Fibroblast of skin of abdomen (primary cell): ENCODE measurements around the gene FZD10.
A peak's percentile ranks its signal among the peaks of the same experiment; 100 is the strongest.

Source experiments
- DNase-seq: peaks from one replicate; pipeline ENCODE4 v3.0.0-alpha.2; 2013

FZD10 gene

DNA sequence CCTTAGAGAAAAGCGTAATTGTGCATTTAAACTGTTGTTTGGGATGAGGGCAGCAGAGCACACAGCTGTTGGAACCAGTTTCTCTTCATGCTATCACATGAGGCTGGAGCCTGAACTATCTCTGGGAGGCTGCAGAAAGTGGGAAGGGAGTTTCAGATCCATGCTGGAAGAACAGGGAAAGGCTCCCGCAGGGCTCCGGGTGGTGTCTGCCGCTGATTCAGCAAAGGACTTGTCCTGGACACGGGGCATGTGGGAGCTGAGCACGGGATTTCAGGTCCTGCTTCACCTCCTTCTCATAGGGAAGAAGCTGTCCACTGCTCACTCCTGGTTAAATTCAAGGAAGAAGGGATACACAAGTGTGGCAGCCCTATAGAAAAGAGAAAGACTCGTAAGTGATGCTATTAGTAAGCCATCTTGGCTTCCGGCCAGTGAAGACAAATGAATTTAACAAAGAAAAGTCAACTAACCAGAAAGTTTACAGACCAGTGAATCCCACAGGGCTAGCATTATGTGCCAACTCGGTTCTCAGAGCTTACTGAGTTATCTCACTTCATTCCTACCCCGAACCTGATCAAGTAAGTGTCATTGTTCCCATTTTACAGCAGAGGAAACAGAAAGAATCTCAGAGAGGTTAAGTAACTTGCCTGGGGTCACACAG, 6.7 kb upstream of the FZD10 start:
- peak; percentile 6 for DNase-seq

DNA sequence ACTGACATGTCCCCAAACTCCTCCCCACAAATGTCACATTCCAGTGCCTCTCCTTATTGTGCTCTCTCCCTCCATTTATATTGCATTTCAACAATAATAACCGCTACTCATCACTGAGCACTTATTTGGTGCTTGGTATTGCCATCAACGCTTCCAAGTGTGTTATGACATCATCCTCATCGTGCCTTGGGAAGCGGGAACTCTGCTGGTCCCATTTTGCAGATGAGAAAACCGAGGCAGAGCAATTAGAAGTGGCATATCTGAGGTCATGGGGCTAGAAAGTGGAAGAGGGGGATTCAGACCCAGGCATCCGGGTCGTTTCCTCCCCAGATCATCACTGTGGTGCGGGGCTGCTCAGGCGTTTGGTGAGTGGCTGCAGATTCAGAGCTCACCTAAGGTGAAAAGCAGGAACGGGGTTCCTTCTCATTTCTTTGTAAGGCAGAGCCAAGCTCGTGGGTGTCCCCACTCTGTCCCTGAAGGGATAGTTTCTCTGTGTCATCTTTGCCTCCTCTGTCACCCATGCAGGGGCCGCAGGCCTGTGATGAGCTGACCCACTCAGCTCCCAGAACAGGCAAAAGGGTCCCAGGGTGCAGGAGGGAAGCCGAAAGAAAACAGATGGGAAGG, 5.5 kb upstream of the FZD10 start:
- DNase-seq, result no peak

DNA sequence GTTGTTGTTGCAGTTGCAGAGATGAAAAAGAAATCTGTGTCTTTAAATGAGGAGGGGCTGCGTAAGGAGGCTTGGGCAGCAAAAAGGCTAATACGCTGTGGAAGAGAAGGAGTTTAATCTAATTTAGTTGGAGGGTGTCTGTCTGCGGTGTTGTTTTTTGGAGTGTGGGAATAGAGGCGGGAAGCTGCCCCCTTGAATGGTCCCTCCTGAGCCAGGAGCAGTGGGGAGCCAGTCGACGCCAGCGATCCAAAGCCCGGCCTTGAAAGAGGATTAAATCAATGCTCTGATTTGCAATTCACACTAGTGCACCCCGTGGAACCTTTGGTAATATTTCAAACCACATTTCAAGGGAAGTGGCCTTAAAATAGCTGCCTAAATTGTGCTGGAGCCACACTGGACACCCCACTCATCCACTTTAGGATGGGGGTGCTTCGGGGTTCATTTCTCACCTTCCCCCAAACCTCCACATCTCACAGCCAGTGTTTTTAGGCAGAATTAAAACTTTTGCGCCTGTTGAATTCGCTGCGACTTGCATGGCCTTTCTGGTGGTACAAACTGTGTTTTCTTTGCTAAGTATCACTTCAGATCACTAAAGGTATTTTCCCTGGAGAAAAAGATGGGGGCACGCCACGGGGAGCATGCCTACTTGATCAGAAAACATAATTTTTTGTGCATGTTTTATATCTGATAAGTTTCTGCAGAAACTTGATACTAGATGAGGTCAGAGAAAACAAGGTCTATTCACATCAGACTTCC, 4.1 kb upstream of the FZD10 start:
- DNase-seq, result no peak

DNA sequence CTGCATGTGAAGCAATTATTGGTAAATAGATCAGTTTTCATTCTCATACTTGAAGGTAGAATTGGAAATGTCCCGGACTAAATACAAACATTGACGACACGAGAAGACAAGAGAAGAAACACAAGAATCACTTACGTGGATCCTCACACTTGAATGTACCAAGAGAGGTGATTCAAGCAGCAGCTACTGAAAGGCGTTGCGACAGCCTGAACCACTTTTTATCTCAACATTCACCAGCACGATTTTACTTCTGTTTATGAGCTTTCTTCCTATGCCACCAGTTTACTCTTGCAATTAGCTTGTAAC, 3.6 kb upstream of the FZD10 start:
- DNase-seq, result no peak

DNA sequence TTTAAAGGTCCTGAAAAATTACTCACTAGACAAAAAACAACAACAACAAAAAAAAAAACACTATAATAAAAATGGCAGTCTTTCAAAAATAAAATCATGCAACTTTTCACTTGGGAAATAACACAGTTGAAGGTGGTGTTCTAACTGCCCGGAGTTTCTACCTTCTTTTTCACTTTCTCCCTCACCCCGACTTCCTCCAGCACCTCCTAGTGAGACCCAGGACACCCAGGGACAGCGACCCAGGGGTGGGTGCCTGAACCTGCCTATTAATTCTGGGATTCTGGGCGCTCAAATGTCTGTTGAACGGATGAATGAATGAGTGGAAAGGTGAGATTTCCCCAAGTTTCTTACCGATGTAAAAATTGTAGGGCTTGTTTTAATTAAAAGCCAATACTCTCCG, 2.0 kb upstream of the FZD10 start:
- no peak for DNase-seq

DNA sequence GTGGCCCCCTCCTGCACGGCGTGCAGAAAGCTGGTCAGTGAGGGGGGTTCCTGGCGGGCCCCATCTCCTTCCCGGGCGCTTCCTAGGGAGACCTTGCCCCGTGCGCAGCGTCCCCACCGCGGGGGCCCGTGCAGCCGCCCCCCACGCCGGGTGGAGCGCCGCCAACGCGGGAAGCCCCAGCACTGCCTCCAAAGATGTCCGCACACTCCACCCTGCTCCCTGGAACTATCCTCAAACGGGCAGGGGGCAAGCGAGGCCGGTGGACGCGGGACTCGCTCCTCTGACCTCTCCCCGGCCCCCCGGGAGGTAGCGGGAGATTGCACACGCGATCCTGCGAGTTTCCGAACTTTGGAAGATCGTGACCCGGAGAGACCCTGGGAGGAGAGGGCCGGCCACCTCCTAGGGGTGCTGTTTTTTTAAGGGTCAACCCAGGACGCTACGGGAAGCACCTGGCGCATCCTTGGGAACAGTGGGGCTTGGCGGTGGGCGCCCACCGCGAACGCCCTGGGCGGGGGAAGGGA, 1.5 kb upstream of the FZD10 start:
- no peak for DNase-seq

DNA sequence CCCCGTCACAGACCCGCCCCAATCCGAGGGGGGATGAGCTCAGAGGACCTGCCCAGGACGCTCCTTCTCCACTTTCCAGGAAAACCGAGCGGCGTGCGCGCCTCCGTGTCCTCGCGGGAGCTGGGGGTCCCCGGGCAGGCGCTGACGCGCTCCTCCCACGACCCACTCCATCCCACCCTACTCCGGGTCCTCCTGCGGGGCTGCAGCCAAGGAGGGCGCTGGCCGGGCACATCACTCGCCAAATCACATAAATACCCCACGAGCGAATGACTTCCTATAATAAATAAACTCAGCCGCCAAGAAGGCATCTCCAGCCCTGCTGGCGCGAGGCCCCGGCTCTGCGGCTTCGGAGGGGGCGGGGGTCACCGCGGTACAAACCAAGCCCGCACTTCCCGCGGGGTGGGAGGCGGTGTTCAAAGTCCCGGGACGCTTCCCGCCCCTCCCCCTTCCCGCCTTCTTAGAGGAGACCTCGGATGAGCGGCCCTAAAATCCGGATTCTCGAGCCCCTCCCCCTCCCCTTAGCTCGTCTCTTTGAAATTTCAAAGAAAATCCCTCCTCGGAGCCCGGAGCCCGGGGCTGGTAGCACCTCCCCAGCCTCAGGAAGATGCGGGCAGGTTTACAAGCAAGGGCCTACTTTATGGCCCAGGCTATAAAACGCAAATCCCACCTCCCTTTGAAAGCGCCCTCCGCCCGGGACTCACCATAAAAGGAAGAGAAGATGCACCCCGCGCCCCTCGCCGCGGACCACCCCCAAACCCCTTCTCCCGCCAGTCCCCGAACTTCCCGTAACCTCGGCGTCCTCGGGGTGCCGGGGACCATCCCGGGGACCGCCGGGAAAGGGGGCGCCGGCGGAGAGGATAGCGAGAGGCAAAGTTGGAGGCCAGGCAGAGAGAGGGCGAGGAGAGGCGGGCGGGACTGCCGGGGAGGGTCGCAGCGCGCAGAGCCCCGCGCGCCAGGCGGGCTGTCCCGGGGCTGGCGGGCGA, 712 bp upstream of the FZD10 start:
- DNase-seq, result peak; percentile 52

DNA sequence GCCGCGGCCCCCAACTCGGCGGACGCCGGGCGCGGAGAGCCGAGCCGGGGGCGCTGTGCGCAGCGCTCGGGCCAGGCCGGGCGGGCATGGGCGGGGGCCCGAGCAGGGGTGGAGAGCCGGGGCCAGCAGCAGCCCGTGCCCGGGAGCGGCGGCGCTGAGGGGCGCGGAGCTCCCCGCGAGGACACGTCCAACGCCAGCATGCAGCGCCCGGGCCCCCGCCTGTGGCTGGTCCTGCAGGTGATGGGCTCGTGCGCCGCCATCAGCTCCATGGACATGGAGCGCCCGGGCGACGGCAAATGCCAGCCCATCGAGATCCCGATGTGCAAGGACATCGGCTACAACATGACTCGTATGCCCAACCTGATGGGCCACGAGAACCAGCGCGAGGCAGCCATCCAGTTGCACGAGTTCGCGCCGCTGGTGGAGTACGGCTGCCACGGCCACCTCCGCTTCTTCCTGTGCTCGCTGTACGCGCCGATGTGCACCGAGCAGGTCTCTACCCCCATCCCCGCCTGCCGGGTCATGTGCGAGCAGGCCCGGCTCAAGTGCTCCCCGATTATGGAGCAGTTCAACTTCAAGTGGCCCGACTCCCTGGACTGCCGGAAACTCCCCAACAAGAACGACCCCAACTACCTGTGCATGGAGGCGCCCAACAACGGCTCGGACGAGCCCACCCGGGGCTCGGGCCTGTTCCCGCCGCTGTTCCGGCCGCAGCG, 639 bp downstream of the FZD10 start:
- no peak for DNase-seq

DNA sequence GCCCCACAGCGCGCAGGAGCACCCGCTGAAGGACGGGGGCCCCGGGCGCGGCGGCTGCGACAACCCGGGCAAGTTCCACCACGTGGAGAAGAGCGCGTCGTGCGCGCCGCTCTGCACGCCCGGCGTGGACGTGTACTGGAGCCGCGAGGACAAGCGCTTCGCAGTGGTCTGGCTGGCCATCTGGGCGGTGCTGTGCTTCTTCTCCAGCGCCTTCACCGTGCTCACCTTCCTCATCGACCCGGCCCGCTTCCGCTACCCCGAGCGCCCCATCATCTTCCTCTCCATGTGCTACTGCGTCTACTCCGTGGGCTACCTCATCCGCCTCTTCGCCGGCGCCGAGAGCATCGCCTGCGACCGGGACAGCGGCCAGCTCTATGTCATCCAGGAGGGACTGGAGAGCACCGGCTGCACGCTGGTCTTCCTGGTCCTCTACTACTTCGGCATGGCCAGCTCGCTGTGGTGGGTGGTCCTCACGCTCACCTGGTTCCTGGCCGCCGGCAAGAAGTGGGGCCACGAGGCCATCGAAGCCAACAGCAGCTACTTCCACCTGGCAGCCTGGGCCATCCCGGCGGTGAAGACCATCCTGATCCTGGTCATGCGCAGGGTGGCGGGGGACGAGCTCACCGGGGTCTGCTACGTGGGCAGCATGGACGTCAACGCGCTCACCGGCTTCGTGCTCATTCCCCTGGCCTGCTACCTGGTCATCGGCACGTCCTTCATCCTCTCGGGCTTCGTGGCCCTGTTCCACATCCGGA, 1.4 kb downstream of the FZD10 start:
- DNase-seq, result no peak

DNA sequence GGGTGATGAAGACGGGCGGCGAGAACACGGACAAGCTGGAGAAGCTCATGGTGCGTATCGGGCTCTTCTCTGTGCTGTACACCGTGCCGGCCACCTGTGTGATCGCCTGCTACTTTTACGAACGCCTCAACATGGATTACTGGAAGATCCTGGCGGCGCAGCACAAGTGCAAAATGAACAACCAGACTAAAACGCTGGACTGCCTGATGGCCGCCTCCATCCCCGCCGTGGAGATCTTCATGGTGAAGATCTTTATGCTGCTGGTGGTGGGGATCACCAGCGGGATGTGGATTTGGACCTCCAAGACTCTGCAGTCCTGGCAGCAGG, 1.9 kb downstream of the FZD10 start:
- no peak for DNase-seq

DNA sequence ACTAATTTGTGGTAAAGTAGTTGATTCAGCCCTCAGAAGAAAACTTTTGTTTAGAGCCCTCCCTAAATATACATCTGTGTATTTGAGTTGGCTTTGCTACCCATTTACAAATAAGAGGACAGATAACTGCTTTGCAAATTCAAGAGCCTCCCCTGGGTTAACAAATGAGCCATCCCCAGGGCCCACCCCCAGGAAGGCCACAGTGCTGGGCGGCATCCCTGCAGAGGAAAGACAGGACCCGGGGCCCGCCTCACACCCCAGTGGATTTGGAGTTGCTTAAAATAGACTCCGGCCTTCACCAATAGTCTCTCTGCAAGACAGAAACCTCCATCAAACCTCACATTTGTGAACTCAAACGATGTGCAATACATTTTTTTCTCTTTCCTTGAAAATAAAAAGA, 2.7 kb downstream of the FZD10 start:
- no peak for DNase-seq

DNA sequence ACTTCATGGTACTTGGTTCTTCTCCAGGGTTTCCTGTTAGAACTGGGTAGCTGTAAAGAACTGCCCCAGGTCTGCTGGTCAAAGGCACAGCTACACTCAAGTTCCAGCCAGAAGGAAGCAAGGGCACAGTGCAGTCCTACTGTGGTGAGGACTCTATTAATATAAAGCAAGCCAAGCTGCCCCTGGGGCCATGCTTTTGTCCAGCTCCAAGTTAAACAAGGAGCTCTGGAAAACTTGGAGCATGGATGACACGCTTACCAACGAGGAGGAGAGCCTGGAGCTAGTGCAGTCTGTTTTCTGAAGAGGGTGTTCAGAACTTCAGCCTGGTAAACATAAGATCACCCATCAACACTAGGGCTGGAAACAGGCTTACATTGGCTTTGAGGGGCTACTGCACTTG, 4.0 kb downstream of the FZD10 start:
- DNase-seq, result no peak

DNA sequence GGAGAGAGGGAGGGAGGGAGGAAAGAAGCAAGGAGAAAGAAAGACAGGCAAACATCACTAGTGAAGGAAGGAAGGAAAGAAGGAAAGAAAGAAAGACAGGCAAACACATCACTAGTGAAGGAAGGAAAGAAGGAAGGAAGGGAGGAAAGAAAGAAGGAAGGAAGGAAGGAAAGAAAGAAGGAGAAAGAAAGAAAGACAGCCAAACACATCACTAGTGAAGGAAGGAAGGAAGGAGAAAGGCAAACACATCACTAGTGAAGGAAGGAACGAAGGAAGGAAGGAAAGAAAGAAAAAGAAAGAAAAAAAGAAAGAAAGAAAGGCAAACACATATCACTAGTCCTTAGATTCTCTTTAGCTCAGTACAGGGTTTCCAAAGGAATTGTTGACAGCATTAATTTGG, 5.3 kb downstream of the FZD10 start:
- no peak for DNase-seq

DNA sequence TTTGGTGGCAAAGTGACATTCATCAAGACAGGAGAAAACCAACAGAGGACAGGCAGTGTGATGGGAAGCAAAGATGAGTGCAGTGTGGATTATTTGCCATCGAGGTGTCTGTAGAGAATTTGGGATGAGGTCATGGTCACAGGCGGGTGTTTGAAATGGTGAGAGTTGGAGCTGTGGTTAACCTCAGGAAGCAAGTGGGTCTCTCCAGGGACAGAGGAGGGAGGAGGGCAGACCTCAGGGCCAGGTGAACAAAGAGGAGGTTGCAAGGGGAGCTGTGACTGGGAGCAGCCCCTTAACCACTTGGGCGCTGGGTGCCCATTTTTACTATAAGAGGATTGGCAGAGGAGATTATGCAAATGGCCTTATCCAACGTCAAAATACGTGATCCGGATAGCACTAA, 7.0 kb downstream of the FZD10 start:
- no peak for DNase-seq

DNA sequence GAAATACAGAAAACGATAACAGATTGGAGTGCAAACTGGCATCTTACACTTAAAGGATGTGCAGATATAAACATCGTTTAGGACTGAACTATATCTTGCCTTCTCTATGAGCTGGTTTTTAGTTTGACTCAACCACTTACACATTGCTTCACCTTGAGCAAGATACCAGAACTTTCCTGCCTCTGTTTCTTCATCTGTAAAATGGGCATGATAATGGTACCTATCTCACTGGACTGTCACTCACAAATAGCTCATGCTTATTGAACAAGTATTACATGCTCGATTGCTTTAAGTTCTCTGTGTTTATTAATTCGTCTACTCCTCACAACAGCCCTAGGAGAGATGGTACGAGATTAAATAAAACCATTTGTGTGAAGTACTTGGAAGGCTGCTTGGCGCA, 7.7 kb downstream of the FZD10 start:
- DNase-seq, result no peak

DNA sequence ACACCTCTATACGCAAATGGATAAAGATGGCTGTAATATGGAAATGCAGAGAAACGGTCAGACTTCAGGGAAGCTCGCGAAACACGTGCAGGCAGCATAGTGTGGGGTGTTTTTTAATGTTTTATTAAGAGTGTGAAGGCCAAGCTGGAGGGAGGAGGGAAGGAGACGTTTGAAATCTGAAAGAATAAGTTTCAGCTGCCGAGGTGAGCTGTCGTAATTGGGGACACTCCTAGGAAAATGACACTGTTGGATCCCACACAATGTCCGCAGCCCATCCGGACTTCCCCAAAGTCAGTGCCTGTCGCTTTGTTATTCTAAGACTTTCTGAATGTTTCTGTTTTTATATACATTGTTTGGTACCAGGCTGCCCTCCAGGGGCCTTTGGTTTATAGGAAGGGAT, 8.3 kb downstream of the FZD10 start:
- DNase-seq, result no peak

DNA sequence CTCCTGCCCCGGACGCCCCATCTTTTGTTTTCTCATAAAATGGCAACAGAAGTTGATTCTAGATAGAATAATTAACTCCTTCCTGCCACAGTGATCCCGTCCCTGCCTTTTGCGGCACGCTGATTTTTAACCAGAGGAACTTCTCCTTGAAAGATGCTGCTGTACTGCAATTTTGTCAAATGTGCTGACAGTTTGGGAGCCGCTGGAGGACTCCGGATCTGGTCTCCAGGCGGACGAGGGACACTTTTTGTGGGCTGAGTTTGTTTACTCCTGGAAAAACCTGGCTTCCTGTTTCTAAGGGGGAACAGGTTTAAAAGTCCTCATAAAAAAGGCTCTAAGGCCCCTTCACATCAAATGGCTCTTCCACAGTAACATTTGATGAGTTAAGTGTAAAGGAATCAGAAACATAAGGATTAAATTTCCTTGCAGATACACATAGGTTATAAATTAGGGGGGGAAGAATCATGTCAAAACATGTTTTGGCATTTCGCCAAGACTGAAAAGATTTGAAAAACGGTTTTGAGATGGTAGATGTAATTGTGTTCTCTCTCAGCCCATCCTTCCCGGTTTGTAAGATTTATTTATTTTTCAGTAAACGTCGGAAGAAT, 15.5 kb downstream of the FZD10 start:
- DNase-seq, result peak; percentile 56

DNA sequence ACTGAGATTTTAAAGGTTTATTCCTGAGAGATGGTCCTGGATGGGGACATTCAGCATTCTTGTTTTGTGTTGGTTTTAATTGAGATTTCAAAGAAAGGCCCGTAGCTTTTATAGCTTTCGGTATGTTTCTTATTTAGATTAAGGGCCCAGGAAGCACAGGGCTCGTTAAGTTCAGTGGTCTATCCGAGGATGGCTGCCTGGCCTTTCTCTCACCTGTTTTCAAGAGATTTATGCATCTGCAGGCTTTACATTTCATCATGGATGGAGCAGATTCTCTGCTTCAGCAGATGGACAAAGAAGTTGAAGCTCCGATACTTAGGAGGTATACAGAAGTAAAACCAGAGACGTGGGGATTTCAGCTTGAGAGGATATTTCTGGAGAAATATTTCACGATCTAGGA, 16.0 kb downstream of the FZD10 start:
- no peak for DNase-seq

DNA sequence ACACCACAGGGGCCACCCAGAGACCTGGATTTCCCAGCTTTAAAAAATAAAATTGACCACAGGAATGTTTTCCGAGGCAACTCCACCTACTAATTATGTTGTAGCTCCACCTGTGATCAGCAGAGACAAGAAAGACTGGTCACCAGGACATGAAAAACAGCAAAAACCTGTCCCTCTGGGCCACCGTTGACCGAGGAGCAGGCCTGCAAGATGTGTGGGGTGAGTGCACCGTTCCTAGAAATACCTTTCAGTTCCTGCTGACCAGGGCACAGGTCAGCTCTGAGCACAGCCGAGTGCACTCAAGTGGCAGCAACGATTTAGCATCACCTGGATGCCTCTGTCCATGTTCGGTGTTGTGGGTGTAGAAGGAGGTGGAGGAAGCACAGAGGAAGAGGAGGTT, 16.9 kb downstream of the FZD10 start:
- no peak for DNase-seq

DNA sequence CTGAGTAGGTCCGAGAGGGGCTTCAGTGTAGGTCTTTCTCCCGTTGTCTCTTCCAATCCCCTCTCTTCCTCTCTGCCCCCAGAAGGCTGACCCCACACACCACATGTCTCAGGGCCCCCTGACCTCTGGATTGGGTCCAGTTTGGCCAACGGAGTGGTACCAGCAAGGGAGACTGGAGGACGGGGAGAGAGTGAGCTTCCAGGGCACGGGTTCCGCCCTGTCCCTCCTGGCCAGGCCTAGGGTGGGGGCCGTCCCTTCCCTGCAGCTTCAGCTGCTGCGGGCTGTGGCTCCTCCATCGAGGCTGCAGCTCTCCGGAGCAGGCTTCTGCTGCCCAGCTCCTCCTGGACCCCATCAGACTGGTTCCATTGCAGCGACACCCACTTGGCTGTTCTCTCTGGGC, 17.4 kb downstream of the FZD10 start:
- no peak for DNase-seq

DNA sequence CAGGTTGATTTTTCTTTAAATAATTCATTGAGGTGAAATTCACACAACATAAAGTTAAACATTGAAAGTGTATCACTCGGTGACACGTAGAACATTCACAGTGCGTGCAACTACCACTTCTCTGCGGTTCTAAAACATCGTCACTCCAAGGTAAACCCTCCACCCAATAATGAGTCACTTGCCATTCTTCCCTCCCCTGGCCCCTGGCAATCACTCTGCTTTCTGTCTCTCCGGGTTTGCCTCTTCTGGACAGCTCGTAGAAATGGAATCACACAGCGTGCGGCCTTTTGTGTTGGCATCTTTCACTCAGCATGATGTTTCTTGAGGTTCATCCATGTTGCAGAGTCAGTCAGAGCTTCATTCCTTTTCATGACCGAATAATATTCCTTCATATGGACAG, 18.9 kb downstream of the FZD10 start:
- DNase-seq, result no peak
